Measurements from ENCODE around the gene EML1.

The EML1 gene, protein sequence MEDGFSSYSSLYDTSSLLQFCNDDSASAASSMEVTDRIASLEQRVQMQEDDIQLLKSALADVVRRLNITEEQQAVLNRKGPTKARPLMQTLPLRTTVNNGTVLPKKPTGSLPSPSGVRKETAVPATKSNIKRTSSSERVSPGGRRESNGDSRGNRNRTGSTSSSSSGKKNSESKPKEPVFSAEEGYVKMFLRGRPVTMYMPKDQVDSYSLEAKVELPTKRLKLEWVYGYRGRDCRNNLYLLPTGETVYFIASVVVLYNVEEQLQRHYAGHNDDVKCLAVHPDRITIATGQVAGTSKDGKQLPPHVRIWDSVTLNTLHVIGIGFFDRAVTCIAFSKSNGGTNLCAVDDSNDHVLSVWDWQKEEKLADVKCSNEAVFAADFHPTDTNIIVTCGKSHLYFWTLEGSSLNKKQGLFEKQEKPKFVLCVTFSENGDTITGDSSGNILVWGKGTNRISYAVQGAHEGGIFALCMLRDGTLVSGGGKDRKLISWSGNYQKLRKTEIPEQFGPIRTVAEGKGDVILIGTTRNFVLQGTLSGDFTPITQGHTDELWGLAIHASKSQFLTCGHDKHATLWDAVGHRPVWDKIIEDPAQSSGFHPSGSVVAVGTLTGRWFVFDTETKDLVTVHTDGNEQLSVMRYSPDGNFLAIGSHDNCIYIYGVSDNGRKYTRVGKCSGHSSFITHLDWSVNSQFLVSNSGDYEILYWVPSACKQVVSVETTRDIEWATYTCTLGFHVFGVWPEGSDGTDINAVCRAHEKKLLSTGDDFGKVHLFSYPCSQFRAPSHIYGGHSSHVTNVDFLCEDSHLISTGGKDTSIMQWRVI
- 0 to 6.9 reads per million in 2 donors for total RNA-seq

DNA sequence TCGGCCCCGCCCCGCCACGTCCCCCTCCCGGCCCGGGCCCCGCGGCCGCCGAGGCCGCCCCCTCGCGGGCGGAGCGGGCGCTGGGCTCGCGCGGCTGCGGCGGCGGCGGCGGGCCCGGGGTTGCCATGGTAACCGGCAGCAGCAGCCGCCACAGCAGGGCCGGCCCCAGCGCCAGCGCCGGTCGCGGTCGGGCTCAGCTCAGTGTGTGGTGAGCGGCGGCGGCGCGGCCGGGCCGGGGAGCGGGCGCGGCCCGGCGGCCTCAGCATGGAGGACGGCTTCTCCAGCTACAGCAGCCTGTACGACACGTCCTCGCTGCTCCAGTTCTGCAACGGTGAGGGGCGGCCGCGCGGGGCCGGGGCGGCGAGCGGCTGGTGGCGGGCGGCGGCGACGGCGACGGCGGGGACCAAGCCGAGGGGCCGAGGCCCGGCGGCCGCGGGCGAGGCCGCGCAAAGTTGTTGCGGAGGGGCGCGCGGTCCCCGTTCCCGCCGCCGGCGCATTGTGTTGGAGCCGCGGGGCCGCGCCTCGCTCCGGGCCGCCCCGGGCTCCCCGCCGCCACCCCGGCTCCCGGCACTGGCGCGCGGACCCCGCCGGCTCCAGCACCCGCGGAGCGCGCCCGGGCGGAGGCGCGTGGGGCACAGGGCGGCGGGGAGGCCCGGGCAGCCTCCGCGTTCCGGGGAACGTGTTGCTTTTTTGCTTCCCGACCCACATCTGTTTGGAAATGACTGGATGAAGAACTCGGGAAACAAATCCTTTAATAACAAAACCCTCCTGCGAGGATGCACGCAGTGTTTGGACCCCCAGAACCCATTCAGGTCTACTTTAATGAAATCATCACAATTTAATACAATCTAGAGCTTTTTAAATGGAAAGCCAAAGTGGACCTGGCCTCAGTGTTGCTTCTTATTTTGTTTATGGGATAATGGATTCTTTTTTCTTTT lies at the start of gene EML1:
Gene EML1 (plus strand): TSS at position 201 of the 938 bp plus-strand sequence. CDS start 64 bp downstream, at position 265.
- peak; percentile 63 for DNase-seq

DNA sequence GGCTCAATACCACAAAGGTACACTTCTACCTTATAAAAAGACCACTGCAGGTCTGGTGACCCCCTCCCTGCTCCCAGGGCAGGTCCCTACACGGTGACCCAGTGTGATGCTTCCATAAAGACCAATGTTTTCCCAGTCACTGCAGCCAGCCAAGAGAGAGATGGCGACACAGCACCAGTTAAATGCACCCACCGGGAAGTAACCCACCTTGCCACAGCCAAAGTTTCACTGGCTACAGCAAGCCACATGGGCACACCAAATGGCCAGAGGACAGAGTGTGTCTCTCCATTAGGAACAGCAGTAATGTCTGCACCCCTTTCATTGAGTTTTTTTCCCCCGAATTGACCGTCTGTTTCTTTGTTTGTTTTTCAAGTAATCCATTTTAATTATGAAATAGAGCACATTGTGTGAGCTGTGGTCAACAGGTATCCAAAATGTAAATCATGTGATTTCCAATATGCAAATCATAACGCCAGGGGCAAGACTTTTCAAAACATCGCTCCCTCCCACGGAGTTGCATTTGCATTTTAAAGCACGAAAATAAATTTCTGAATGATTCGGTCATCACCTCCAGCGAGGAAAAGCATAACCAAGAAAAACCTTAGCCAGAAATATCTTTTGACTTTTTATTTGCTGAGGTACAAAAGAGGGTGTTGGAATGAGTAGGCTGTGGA lies 48.9 kb upstream of the EML1 start:
- DNase-seq: no peak

DNA sequence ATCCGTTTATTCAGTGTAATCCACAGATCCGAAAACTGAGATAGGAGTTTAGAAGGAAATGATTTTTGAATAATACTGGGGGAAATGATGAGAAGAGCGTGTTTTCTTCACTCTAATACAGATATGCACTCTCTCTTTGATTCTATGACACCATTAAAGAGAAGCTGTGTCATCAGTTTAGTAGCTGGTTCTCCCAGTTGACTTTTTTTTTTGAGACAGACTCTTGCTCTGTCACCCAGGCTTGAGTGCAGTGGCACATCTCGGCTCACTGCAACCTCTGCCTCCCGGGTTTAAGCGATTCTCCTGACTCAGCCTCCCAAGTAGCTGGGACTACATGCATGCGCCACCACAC lies 48.4 kb upstream of the EML1 start:
- DNase-seq: no peak

DNA sequence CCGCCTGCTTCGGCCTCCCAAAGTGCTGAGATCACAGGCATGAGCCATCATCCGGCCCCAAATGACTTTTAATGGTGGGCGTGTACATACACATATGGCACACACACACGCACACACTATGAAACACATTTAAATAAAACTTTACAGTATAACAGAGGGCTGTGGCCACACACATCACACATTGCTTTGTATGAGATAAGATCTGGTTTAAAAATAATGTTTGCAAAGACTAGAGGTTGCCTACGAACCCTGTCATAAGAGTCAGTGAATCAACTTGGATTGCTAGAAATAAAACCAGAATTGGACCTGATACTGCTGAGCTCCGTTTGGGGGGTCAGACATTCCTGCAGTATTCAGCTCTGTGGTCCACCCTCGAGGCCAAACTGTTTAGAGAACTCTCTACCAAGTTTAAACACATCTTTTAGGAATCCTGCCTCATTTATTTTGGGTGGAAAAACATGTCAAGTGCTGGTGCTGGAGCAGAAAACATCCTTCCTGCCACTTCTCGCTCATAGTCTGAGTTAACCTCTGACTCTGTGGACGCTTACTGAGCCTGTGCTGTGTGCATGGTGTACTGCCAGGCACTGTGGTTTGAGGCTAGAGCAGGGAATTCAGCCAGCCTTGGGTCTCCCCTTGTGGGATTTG lies 47.8 kb upstream of the EML1 start:
- DNase-seq: no peak

DNA sequence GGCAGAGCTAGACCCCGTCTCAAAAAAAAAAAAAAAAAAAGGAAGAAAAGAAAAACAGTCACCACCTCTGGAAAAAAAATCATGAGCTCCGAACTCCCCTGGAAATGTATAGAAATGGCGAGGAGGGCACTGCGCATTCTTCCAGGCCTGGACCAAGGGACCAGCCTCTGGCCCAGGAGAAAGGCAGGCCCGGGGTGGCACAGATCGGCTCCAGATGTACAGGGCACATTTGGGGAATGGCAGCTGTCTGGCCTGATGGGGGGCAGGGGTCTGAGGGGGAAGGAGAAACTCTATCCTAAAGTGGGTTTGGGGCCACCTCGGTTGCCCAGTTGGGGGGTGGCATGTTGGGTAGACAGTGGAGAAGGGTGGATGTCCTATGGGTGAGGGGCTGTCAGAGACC lies 46.0 kb upstream of the EML1 start:
- DNase-seq: no peak

DNA sequence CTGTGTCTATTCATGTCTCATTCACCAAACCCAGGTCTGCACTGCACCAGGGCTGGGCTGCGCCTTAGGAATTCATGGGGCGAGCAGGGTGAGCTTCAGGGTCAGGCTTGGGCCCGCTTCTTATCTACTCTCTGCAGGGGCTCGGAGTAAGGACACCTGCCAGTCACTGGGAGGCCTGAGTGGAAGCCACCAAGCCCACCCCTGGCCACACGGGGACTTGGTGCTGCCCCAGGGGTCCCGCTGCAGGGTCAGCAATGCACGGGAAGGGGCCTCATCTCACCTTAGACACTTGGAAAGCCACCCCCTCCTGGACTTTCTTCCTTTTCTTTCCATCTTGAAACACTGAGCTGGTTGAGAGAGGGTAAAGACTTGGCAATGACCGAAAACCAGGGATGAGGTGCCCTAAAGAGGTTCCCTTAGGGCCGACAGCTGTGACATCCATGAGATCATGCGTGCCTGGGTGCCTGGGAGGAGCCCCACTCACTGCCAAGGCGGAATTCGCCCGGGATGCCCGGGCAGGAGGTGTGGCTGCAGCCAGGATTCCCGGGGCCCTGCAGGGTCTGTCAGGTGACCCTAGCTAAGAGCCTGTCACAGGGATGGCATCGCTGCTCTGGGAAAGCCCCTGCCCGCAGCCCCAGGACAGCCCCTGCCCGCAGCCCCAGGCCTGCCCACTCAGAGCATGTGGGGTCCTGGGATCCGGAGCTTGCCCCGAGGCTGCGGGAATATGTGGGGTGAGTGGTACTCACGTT lies 45.5 kb upstream of the EML1 start:
- DNase-seq: no peak

DNA sequence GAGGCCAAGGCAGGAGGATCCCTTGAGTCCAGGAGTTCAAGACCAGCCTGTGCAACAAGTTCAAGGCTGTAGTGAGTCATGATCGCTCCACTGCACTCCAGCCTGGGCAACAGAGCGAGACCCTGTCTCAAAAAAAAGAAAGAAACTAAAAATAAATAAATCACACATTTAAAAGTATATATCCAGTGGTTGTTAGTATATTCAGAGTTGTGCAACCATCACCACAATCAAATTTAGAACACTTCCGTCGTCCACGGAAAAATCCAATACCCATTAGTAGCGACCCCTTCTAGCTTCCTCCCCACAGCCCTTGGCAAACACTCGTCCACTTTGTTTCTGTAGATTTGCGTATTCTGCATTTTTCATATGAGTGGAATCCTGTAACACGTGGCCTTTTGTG lies 44.7 kb upstream of the EML1 start:
- DNase-seq: no peak

DNA sequence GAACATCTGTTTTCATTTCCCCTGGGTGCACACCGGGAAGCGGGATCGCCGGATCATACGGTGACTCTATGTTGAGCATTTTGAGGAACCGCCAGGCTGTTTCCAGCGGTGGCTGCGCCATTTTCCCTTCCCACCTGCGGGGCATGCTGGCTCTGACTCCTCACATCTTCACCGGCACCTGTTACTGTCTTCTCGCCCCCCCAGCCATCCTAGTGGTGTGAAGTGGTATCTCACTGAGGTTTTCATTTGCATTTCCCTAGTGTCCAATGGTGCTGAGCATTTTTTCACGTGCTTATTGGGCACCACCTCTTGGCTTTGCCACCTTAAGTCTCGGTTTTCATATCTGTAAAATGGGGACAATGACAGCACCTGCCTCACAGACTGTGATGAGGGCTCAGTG lies 44.1 kb upstream of the EML1 start:
- DNase-seq: no peak

DNA sequence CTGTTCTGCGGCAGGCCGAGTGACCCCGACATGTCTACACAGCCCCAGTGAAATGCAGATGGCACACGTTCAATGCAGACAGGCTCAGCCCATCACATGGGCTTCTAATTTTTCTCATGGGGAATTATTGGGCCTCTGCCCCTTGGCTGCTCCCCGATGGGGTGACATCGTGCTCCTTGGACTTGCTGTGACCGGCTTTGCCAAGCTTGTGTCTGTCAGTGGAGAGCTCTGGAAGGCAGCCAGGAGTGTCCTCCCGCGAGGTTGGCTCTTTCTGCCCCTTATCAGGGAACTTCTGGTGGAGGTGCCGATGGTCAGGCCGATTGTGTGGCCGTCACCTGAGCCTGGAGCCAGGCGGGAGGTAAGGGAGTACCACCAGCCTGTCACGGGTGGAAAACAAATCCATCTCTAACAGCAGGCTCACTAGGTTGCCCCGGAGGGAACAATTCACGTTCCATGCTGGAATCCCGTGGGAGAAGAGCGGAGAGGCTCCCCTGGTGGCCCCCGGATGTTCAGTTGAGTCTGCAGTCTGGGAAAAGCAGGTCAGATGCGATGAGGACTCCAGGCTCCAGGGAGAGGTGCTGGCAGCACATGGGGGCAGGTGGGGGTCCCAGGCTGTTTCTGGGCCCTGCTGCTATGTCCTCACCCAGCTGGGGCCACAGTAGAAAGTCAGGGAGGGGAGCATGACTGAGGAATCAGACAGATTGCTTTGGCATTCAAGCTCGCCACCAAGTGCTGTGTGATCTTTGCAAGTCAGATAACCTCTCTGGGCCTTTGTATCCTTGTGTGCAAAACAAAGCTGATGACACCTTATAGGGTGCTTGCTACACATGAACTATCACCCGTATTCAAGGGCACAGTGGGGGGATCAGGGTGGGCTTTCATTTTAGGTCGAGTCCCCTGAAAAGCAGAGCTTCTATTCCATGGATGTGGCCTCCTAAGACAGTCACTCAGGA lies 43.2 kb upstream of the EML1 start:
- no peak for DNase-seq

DNA sequence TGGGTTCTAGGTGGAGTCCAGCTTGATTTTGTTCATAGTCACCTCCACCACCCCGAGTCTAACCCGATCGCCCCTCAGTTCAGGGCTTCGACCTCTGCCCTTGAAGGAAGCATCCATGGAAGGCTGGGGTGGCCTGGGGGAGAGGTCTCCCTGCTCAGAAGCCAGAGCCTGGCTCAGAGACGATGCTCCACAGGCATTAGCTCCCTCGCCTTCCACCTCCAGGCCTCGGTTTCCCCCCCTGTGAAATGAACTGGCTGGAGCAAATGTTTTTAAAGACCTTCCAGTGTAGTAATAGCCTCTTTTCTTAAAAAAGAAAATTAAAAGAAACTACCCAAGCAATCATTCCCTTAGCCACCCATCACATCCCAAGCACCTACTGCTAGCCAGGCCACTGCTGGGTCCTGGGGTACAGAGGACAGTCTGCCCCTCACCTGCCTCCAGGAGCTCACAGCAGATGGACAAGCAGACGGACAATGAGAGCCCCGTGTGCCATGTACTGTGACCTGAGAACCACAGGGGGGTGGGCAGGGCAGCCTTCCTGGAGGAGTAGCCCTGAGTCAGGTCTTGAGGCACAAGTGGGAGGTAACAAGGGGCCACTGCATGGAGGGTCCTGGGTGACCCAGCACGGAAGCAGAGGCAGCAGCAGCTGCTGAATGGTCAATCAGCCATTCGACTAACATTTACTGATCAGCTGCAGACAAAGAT lies 42.3 kb upstream of the EML1 start:
- DNase-seq: no peak

DNA sequence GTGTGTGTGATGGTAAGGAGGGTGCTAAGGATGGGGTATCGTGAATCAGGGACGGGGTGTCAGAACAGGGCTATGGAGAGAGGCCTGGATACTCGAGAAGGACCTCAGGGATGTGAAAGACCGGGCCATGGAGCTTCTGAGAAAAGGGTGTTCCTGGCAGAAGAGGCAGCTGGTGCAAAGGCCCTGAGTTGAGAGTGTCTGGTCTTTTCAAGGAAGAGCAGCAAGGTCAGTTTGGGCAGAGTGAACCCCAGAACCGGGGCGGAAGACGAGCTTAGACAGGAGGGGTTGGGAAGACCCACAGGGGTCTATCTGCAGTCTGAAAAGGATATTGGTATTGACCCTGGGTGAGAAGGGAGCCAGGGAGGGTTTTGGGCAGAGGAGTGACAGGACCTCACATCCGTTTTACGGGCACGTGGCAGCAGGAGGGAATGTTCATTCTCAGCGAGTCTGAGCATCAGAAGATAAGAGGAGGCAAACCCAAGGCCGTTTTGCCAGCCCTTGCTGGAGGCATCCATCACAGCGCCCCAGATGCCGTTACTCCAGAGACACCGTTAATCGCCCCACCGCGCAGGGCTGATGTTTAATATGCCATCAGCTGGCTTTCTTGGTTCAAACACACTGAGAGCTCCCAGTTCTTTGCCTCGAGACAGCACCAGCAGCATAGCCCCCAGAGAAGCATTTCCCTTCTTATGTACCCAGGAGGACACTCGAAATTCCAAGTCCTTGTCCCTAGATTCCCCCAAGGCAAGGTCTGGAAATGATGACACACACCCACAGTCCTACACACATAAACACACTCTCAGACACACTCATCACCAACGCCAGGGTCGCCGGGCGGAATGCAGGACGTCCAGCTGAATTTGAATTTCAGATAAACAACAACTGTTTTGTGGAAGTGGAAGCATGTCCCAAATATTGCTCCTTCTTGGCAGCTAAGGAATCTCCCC lies 41.4 kb upstream of the EML1 start:
- no peak for DNase-seq

DNA sequence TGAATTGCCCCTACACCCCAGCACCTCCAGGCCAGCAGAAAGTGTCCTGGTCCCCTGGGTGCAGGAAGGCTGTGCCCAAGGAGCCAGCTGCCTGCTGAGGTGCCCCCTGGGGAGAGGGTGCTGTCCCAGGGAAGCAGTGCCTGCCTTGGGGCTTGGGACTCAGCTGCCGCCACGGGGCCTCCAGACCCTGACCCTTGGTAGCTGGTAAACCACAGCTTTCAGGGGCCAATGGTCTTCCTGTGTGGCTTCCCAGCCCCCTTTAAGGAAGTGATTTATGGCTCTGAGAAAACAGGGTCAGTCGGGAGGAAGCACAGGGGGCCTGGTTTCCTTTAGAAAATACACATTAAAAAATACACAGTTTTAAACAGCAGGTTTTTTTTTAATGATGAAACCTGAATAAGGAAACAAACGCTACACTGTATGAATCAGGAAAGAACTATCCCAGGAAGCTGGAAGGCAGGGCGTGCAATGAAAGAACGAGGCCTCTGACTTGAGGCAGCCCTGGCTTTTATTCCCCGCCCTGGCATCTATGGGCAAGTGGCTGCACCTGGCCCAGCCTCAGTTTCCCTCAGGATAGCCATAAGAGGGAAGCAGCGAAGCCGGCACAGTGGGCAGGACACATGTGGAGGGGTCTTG lies 40.6 kb upstream of the EML1 start:
- no peak for DNase-seq

DNA sequence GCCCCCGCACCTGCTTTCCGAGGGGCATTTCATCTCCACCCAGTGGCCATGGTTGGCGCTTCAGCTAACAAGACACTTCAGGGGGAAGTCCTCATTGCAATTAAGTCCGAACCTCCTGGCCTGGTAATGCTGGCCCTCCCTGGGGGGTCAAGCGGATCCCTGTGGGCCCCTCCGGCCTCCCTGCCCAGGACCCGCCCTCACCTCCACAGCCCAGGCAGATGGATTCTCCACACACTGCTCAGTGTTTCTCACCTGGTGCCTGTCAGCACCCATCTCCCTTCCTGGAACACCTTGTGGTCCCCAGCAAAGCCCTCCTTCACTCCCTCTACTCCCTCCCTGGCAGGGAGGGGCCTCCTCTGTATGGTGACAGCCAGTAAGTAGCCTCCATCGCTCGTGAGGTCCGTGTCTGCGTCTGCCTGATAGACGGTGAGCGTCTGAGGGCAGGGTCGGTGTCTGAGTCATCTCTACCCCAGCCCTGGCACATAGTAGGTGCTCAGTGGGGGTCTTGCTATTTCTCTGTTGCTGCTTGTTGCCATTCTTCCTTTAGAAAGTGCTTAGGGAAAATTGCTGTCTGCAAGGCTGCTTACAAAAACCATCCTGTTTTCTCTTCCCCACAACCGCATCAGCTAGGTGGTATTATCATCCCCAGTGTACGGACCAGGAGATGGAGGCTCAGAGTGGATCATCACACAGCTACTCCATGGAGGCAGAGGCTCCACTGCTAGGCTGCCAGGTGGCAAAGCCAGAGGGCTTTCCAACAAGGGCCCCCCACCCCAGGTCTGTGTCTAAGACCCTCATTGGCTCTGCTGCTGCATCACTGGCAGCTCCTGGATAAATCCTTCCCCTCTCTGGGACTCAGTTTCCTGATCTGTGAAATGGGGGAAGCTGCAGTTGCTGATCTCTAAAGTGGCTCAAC lies 39.7 kb upstream of the EML1 start:
- DNase-seq: no peak

DNA sequence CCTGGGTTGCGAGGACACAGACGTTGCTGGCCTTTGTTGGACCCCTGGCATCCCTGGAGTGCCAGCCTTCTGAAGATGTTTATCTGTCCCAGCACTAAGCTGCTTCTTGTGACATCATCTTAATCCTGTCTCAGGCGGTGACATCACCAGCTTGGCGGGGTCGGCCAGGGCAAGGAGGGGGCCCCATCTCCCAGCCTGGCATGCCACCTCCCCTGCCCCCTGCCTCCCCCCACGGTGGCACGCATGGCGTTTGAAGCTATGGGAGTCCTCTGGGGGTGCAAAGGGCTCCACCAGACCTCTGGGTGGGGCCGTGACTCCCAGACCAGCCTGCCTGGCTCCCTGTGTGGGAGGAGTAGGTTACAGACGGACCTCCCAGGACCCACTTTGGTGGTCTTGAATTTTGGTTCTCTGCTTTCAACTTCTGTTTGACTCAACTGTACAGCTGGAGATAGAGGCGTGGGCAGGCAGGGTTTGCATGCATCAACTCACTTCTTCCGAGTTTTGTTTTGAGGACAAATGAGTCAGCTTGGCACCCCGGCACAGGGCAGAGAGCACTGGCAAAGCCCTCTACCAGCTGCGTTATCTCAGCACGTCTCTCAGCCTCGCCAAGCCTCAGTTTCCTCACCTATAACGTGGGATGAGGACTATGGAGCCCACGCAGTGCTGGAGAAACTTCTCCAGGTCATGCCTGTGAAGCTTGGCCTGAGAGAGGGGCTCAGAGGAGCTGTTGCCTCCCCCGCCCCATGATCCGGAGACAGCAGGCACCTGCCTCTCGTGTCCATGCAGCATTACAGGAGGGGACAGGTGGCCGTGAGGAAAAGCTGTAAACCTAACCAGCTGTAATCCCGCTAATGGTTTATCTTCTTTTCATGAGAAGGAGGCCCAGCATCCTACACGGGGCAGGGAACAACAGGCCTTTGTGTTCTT lies 38.8 kb upstream of the EML1 start:
- no peak for DNase-seq

DNA sequence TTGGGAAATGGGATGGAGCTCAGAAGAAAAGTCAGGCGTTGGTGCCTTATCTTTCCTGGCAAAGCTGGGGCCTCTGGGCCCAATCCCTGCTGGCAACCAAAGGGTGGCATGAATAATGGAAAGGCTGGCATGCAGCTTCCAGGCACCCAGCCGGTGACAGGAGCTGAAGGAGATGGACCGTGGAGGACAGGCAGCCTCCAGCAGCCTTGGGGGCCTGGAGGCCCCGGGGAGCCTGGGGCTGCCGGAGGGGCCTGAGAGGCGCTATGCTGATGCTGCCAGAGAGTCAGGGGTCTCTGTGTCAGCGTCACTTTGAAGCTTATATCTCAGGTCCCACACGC lies 38.2 kb upstream of the EML1 start:
- no peak for DNase-seq
